HG03571 (cell line): ENCODE results near the gene NAPB.
"Not testable (repeated sequence)": the region's sequence is repeated elsewhere in the genome, so short reads cannot be mapped to it uniquely, and the experiment has no call there.

Source experiments
- ATAC-seq: cut with Tn5 transposase; IDR thresholded peaks from one replicate; pipeline ENCODE4 v1.9.1; 2021; ENCODE audit not compliant: unreplicated experiment

Gene NAPB

GRCh38 chr20:23420943-23421931 is at the start of gene NAPB:
Gene NAPB (minus strand): TSS chr20:23421488. CDS start chr20:23421402, 86 bp downstream.
- ATAC-seq = peak; percentile 95

GRCh38 chr20:23466961-23467360 is 45.7 kb upstream of the NAPB start:
- not testable (repeated sequence) for ATAC-seq

DNA sequence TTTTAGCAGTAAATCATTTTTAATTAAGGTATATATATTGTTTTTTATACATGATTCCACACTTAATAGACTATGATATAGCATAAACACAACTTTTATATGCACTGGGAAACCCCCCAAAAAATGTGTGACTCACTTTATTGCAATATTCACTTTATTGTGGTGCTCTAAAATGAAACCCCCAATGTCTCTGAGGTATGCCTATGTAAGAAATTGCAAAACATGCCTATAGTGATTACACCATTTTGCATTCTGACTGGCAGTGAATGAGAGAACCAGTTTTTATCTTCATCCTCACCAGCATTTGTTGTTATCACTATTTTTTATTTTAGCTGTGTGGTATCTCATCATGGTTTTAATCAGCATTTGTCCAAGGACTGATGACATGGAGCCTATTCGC is 39.9 kb upstream of the NAPB start:
- ATAC-seq = no peak

- ATAC-seq = no peak
These were observed 38.3 kb upstream of the NAPB start for GRCh38 chr20:23459461-23460150.

DNA sequence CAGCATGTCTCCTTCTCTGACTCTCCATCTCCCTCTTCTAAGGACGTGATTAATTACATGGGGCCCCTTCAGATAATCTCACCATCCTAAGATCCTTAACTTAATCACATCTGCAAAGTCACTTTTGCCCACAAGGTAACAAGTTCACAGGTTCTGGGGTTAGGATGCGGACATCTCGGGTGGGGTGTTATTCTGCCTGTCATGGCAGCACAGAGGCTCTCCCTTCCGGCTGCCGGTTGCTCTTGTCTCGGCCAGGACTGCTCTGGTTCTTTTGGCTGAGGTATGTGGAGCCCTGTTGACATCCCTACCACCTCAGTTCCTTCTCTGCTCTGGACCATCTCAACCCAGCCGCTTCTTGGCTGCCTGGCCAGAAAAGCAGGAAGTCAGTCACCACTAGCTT is 35.6 kb upstream of the NAPB start:
- no peak for ATAC-seq

- no peak for ATAC-seq
These were observed 35.1 kb upstream of the NAPB start for GRCh38 chr20:23456409-23456808.

- ATAC-seq = no peak
These were observed 34.4 kb upstream of the NAPB start for GRCh38 chr20:23455639-23456038.

DNA sequence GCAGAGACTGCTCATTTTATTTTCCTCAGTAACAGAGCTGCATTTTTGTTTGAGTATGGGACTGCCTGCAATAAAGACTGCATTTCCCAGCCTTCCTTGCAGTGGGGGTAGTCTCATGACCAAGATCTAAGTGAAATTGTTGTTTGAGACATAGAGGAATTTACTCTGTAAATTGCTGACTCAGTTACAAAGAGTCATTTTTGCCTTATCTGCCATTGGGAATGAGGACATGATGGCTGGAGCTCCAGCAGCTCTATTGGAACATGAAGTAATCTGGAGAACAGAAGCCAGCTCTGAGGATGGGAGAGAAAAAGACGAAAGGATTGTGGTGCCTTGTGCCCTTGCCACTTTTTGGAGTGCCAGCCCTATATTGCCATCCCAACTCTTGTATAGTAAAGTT is 33.5 kb upstream of the NAPB start:
- no peak for ATAC-seq

DNA sequence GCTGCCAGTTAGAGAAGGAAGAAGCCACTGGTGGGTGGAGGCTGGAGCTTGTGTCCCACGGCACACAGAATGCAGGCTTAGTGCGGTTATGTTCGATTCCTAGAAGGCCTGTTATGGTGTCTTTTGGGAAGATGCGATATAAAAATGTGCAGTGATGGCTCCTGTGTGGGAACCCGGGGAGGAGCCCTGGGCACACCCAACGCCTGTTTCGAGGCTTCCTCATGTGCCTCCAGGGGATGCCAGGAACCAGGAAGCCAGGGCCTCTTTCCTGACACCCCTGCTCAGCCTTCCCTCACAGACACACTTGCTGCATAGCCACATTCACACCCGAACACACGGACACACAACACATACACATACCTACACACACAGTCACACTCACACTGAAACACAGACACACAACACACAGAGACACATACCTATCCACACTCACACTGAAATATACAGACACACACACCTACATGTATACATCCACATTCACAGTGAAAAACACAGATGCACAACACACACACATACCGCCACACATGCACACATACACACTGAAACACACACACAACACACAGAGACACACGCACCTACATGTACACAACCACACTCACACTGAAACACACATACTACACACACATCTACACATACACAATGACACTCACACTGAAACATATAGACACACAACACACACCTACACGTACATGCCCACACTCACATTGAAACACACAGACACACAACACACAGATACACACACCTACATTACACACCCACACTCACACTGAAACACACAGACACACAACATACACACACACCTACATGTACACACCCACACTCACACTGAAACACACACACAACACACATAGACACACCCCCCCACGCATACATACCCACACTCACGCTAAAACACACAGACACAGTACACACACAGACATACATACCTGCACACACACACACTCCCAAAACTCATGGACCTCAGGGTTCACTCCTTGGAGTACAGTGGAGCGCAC is 32.6 kb upstream of the NAPB start:
- ATAC-seq = no peak

DNA sequence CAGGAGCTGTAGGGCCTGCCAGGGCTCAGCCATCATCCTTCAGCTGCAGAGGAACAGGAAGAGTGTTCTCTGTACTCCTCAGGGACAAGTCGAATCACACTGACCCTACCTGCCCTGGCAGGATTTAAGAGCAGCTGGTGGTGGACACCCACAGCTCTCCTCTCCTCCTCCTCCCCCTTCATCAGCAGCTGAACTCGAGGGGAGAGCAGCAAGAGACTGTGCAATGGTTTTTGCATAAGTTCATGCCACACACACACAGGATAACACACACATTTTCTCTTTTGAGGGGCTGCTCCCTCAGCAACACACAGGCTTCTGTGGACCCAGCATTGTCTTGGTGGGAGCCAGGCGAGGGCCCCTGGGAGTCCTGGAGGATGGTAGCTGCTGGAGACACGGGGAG is 31.5 kb upstream of the NAPB start, which contains the start of gene CST11:
Gene CST11 (minus strand): TSS at position 101 of the 400 bp plus-strand sequence. CDS start 65 bp downstream, at position 36.
- ATAC-seq = no peak

GRCh38 chr20:23451956-23452487 is 30.7 kb upstream of the NAPB start:
- no peak for ATAC-seq

- no peak for ATAC-seq
These were observed 29.6 kb upstream of the NAPB start for GRCh38 chr20:23450877-23451276.

DNA sequence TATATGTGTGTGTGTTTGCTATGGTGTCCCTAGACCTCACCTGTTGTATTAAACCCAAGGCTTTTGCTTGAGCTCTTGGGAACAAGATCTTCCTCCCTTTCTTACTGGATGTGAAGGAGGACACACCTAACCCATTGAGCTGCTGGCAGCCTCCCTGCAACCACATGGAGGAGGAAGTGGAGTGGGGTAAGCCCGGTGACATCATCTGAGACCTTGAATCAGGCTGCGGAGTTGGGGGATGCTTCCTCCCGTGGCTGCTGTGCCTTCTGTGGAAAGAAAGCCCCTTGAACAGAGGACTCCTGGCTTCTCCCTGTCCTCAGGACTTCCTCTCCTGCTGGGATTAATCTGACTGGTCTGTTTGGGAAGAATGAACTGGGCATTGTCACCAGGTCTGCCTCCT is 28.1 kb upstream of the NAPB start:
- ATAC-seq = no peak

GRCh38 chr20:23448167-23448566 is 26.9 kb upstream of the NAPB start:
- no peak for ATAC-seq

DNA sequence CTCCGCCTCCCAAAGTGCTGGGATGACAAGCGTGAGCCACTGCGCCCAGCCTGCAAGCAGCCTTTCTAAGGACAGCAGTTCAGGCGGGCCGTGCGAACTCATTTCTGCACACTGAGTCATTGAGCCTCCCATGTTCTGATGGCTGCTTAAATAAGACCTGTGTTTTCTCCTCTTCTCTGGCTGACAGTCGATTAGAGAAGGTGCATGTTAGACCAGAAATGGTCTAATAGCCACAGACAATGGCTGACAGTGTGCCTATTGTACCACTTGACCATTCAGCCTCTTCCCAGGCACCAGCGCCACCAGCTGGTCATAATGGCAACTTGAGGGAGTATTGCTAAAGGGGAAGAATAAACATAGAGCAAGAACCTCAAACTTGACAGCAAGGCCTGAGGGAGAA is 25.2 kb upstream of the NAPB start:
- no peak for ATAC-seq

DNA sequence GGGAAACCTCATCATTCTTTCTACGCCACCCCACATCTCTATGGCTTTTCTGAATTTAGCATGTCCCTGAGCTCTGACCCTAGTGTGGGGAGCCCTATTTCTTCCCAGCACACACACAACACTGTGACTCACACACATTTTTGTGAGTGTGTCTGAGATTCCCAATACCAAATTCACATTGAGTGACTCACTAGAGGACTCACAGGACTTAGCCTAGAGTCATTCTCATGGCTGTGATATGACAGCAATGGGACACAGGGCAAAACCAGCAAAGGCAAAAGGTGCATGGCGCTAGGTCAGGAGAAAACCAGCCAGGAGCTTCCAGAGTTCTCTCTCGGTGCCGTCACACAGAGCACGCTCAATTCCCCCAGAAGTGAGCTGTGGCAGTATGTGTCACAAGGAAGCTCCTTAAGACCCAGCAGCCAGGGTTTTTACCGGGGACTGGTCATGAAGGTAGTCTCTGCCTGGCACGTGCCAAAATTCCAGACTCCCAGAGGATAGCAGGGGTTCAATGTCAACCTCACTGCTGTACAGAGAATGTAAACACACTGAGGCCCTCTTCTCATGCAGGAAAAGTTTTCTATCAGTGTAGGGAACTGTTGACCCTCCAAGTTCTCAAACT is 24.4 kb upstream of the NAPB start:
- no peak for ATAC-seq

DNA sequence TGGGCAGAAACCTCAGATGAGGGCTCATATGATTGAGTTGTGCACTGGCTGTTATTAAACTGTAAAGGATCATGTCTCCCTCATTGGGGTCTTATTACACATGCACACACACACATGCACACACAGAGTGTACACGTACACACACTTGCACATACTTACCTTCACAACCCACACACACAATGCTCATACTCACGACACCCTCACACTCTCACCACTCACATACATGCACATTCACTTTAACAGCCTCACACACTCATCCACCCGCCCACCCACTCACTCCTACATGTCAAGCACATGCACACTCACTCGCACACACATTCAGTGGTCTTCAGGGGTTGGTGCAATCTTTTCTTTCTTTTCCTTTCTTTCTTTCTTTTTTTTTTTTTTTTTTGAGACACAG is 23.6 kb upstream of the NAPB start:
- no peak for ATAC-seq

DNA sequence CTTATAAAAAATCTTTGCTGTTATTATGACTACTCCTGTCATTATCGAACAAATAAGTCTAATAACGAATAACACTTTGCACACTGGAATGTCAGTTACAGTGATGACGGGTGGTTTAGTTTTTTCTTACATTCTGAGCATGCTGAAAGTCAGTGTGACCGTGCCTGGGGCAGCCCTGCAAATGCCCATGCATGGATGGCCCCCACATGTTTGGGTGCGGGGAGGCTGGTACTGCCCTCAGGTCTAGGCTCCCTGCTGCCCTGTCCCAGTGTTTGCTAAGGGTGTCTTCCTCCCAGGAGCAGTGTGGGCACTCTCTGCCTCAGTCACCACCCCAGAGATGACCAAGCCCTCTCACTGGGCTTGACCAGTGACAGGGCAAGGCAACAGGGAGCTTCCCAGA is 21.1 kb upstream of the NAPB start:
- no peak for ATAC-seq

DNA sequence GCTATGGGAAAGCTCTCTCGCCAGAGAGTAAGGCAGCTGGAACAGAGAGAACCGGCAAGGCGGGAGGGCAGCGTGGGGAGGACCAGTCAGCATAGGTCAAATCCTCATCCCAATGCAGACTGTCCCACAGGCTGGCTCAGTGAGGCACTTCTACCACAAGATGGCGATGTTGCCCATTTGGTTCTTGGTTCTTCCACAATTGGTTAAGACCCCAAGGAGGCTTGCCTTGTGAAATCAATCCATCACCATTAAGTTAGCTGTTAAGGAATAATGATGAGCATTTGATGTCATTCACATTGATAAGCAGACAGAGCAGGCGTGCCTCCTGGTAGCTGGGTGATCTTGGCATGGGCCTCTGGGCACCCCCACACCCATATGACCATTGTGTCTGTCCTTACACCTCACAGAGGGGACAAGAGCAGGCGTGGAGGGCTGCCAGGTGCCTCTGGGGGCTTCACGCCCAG is 20.6 kb upstream of the NAPB start:
- ATAC-seq = peak; percentile 50

DNA sequence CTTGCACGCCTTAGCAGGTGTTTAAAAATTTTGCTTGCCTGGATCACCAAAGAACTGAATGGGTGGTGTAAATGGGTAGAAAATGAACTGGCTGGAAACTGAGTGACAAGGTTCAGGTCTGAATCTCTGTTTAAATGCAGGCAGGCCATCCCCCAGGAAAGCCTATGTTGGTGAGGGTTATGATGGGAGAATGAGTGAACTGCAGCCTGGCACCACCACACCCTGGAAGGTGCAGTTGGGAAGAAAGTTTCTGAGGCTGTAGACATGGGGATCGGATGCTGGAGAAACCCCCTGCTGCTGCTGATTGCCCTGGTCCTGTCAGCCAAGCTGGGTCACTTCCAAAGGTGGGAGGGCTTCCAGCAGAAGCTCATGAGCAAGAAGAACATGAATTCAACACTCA is 18.7 kb upstream of the NAPB start:
- no peak for ATAC-seq
